Measurements from ENCODE around the gene C11orf87.

The C11orf87 gene

DNA sequence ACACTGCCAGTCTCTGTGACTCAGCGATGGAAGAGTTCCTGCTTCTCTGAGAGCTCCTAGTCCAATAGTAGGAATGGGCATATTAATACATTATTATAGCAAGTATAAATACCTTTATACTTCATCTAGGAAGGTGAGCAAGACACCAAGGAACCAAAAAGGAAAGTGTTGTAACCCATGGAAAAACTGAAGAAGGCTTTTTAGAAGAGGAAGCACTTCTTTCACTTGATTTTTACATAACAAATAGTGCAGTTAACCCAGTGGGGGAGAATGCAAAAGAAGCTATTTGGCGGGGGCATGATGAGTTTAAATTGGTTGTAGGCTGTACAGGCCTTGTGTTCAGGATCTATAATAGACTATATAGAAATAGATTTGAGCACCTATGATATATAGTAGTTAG is 31.2 kb upstream of the C11orf87 start:
- Histone ChIP-seq H3K9ac (no peak overlapping the region), H3K27ac (no peak overlapping the region), H3K36me3 (ENCODE audit: insufficient read depth) (no peaks in the 10 kb centered on the region), H3K4me1 (ENCODE audit: low read depth, poor library complexity, severe bottlenecking) (no peaks in the 10 kb centered on the region), H2AFZ (ENCODE audit: low read depth) (no peak overlapping the region), H3K4me2 (no peak overlapping the region), H3K79me2 (ENCODE audit: insufficient read depth, low read depth) (no peaks in the 10 kb centered on the region), H4K20me1 (ENCODE audit: insufficient read depth) (no peaks in the 10 kb centered on the region), H3K27me3 (ENCODE audit: insufficient read depth, low read depth) (no peaks in the 10 kb centered on the region), H3K4me3 (IDR thresholded peaks at IDR 0.05; ENCODE audit: insufficient read depth, low read depth, low read length) (no peak overlapping the region)
- no peak for TF ChIP-seq CTCF (conservative IDR thresholded peaks at IDR 0.05; ENCODE audit: low read depth, low read length)

GRCh38 chr11:109401545-109401944 is 20.4 kb upstream of the C11orf87 start:
- no peaks in the 10 kb centered on the region for H4K20me1 ChIP-seq (ENCODE audit: insufficient read depth)
- no peak overlapping the region for H3K4me2 ChIP-seq
- H3K4me1 ChIP-seq (ENCODE audit: low read depth, poor library complexity, severe bottlenecking): no peaks in the 10 kb centered on the region
- H3K9ac ChIP-seq: no peak overlapping the region
- H3K4me3 ChIP-seq (IDR thresholded peaks at IDR 0.05; ENCODE audit: insufficient read depth, low read depth, low read length): no peak overlapping the region
- TF ChIP-seq CTCF (conservative IDR thresholded peaks at IDR 0.05; ENCODE audit: low read depth, low read length): no peak
- H3K27me3 ChIP-seq (ENCODE audit: insufficient read depth, low read depth): no peaks in the 10 kb centered on the region
- no peaks in the 10 kb centered on the region for H3K36me3 ChIP-seq (ENCODE audit: insufficient read depth)
- H3K27ac ChIP-seq: no peak overlapping the region
- no peaks in the 10 kb centered on the region for H3K79me2 ChIP-seq (ENCODE audit: insufficient read depth, low read depth)
- H2AFZ ChIP-seq (ENCODE audit: low read depth): no peak overlapping the region

DNA sequence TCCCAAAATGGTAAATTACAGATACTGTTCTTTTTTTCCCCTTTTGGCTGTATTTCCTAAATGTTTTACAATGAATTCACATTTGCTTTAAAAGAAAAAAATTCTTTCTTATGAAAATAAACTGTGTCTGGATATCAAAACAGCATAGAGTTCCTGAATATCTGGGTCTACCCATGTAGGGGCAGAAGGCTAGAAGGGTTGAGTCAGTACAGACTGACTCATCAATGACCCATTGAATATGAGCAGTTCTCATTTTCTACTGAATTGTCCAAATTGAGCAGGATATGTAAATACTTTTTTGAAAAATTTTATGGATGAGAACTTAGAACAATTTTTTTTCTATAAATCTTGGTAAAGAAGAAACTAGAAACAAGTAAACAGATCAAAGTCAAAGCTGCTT is 16.3 kb upstream of the C11orf87 start:
- Histone ChIP-seq H3K36me3 (ENCODE audit: insufficient read depth) (no peaks in the 10 kb centered on the region), H4K20me1 (ENCODE audit: insufficient read depth) (no peaks in the 10 kb centered on the region), H3K27ac (no peak overlapping the region), H3K4me3 (IDR thresholded peaks at IDR 0.05; ENCODE audit: insufficient read depth, low read depth, low read length) (no peak overlapping the region), H3K79me2 (ENCODE audit: insufficient read depth, low read depth) (no peaks in the 10 kb centered on the region), H3K4me2 (no peak overlapping the region), H2AFZ (ENCODE audit: low read depth) (no peak overlapping the region), H3K9ac (no peak overlapping the region), H3K27me3 (ENCODE audit: insufficient read depth, low read depth) (no peaks in the 10 kb centered on the region), H3K4me1 (ENCODE audit: low read depth, poor library complexity, severe bottlenecking) (no peaks in the 10 kb centered on the region)
- TF ChIP-seq CTCF (conservative IDR thresholded peaks at IDR 0.05; ENCODE audit: low read depth, low read length): no peak

DNA sequence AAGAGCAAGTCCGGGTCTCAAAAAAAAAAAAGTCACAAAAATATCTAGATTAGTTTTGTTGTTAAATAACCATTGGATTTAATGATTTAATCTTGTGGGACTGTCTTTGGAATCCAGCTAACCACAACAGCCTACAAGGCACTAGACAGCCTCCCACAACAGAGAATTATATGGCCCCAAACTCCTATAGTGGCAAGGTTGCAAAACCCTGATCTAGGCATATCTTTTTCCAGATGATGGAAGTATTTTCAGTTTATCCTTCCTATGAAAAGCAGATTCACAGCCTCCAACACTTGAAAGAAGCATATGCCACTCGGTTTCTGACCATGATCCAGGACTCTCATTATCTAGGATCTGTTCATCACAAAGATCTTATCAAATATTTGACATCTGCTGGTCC is 5.4 kb upstream of the C11orf87 start:
- Histone ChIP-seq H3K4me3 (IDR thresholded peaks at IDR 0.05; ENCODE audit: insufficient read depth, low read depth, low read length) (no peak overlapping the region), H3K4me2 (no peak overlapping the region), H3K79me2 (ENCODE audit: insufficient read depth, low read depth) (no peaks in the 10 kb centered on the region), H2AFZ (ENCODE audit: low read depth) (no peak overlapping the region), H3K27me3 (ENCODE audit: insufficient read depth, low read depth) (no peaks in the 10 kb centered on the region), H3K4me1 (ENCODE audit: low read depth, poor library complexity, severe bottlenecking) (no peaks in the 10 kb centered on the region), H3K27ac (no peak overlapping the region), H4K20me1 (ENCODE audit: insufficient read depth) (no peaks in the 10 kb centered on the region), H3K9ac (no peak overlapping the region), H3K36me3 (ENCODE audit: insufficient read depth) (no peaks in the 10 kb centered on the region)
- no peak for TF ChIP-seq CTCF (conservative IDR thresholded peaks at IDR 0.05; ENCODE audit: low read depth, low read length)

Data from KMS-11 (cell line).